Colonic mucosa (tissue), 4 donors: ENCODE data around the gene TMEM221. TPM values are rescaled to one million over a fixed set of nuclear protein-coding genes. Genes with fewer than 3 reads are reported as not detected.

ENCODE experiments used
- DNase-seq: peaks from one replicate; pipeline ENCODE4 v3.0.0-alpha.2; 2020
- H3K27ac ChIP-seq: fragments of 200-600 bp; one replicate; pipeline ENCODE4 v1.8.0; 2021
- H3K27me3 ChIP-seq: fragments of 200-600 bp; one replicate; pipeline ENCODE4 v1.8.0; 2021
- H3K36me3 ChIP-seq: fragments of 200-600 bp; one replicate; pipeline ENCODE4 v1.8.0; 2021
- H3K4me1 ChIP-seq: fragments of 200-600 bp; one replicate; pipeline ENCODE4 v1.8.0; 2021; ENCODE audit warnings: mild to moderate bottlenecking
- H3K4me3 ChIP-seq: fragments of 200-600 bp; one replicate; pipeline ENCODE4 v1.8.0; 2021
- H3K9ac ChIP-seq, 2 donors: one replicate each; pipeline ENCODE4 v1.7.0; 2013; ENCODE audit warnings: control low read depth in 2 of 2, low read depth in 2 of 2, low read length in 2 of 2
- H3K9me3 ChIP-seq: fragments of 200-600 bp; one replicate; pipeline ENCODE4 v1.8.0; 2021
- CTCF ChIP-seq: fragments of 200-600 bp; IDR thresholded peaks from one replicate; pipeline ENCODE4 v1.8.0; 2022; ENCODE audit warnings: antibody characterized with exemption, mild to moderate bottlenecking
- intact Hi-C: fragments of 100-400 bp; cut with DNase I; formaldehyde crosslinking; loops from one replicate; pipeline ENCODE4 v1.14.1; 2022
- total RNA-seq, 2 donors: library from RNA; stranded (reverse); fragmentation: NEBNext Ultra II Directional in 1 of 2; extraction: Animal tissue kit (Norgen Biotek cat#: 25700) in 1 of 2; gene quantifications; one replicate each; pipeline ENCODE4 v1.2.1, GENCODE V29; 2021
- donor health status: healthy.
- donor health status: DM: no; HTN: no; CAD: no.
- donor health status: DM: no; HTN: no; CAD: no.

The TMEM221 gene
- total RNA-seq, 2 donors from 2014 or later = not detected

GRCh38 chr19:17419621-17420474, 28.6 kb downstream of the TMEM221 start, which contains the start of gene MVB12A:
Gene MVB12A (plus strand): TSS chr19:17420047. CDS start chr19:17420136, 89 bp downstream.
- TF ChIP-seq CTCF = no peak
- Histone ChIP-seq H3K9me3 (no peaks in the 10 kb centered on the region), H3K4me1 (peaks cover 4% of the 10 kb centered on the region), H3K4me3 (peak within 1 kb of the TSS; percentile 67), H3K27ac (peak within 1 kb of the TSS; percentile 77), H3K27me3 (no peaks in the 10 kb centered on the region), H3K9ac (peak within 1 kb of the TSS; percentile 53 to 67), H3K36me3 (no peaks in the 10 kb centered on the region)
- intact Hi-C loops = no loop called here
- DNase-seq = peak; percentile 98

- peak overlapping the region in 1 of 2 donors; percentile 53 for H3K9ac ChIP-seq
- H3K9me3 ChIP-seq = no peaks in the 10 kb centered on the region
- intact Hi-C loops = no loop called here
- no peak for TF ChIP-seq CTCF
- DNase-seq = no peak
- H3K36me3 ChIP-seq = no peaks in the 10 kb centered on the region
- peak overlapping the region; percentile 77 for H3K27ac ChIP-seq
- peak overlapping the region; percentile 67 for H3K4me3 ChIP-seq
- H3K4me1 ChIP-seq = peaks cover 4% of the 10 kb centered on the region
- no peaks in the 10 kb centered on the region for H3K27me3 ChIP-seq
These were observed 29.3 kb downstream of the TMEM221 start for GRCh38 chr19:17419154-17419620.

GRCh38 chr19:17418710-17419109, 29.8 kb downstream of the TMEM221 start:
- H3K9me3 ChIP-seq = no peaks in the 10 kb centered on the region
- intact Hi-C loops = no loop called here
- H3K27me3 ChIP-seq = no peaks in the 10 kb centered on the region
- no peaks in the 10 kb centered on the region for H3K36me3 ChIP-seq
- no peak for DNase-seq
- no peak overlapping the region for H3K27ac ChIP-seq
- peaks cover 4% of the 10 kb centered on the region for H3K4me1 ChIP-seq
- no peak overlapping the region for H3K4me3 ChIP-seq
- no peak for TF ChIP-seq CTCF
- no peak overlapping the region for H3K9ac ChIP-seq

- Histone ChIP-seq H3K36me3 (no peaks in the 10 kb centered on the region), H3K27ac (no peak overlapping the region), H3K4me1 (no peaks in the 10 kb centered on the region), H3K27me3 (no peaks in the 10 kb centered on the region), H3K4me3 (no peak overlapping the region), H3K9me3 (no peaks in the 10 kb centered on the region), H3K9ac (no peak overlapping the region)
- DNase-seq = no peak
- TF ChIP-seq CTCF = no peak
- intact Hi-C loops = no loop called here
These were observed 33.3 kb downstream of the TMEM221 start for GRCh38 chr19:17415121-17415520.

GRCh38 chr19:17414097-17414496, 34.4 kb downstream of the TMEM221 start:
- intact Hi-C loops = no loop called here
- H3K27me3 ChIP-seq = no peaks in the 10 kb centered on the region
- no peak overlapping the region for H3K9ac ChIP-seq
- DNase-seq = no peak
- no peaks in the 10 kb centered on the region for H3K4me1 ChIP-seq
- H3K27ac ChIP-seq = no peak overlapping the region
- no peaks in the 10 kb centered on the region for H3K36me3 ChIP-seq
- TF ChIP-seq CTCF = no peak
- H3K4me3 ChIP-seq = no peak overlapping the region
- no peaks in the 10 kb centered on the region for H3K9me3 ChIP-seq
